GM19351 (cell line): ENCODE data around the gene PRKG1.

ENCODE experiments used
- ATAC-seq: cut with Tn5 transposase; IDR thresholded peaks from one replicate; pipeline ENCODE4 v1.9.1; 2021; ENCODE audit warnings: mild to moderate bottlenecking, moderate library complexity; ENCODE audit not compliant: unreplicated experiment

PRKG1 gene

GRCh38 chr10:51952056-51952455, 877.8 kb downstream of the PRKG1 start:
- ATAC-seq, result no peak

- no peak for ATAC-seq
Observed at GRCh38 chr10:51955696-51956095, 881.4 kb downstream of the PRKG1 start.

- ATAC-seq, result no peak
Observed at GRCh38 chr10:51956822-51957221, 882.5 kb downstream of the PRKG1 start.

- ATAC-seq, result peak; percentile 70
Observed at GRCh38 chr10:51960494-51960895, 886.2 kb downstream of the PRKG1 start.

- no peak for ATAC-seq
Observed at GRCh38 chr10:51961401-51961800, 887.1 kb downstream of the PRKG1 start.

- no peak for ATAC-seq
Observed at GRCh38 chr10:51964630-51965029, 890.3 kb downstream of the PRKG1 start.

GRCh38 chr10:51965451-51965850, 891.2 kb downstream of the PRKG1 start:
- no peak for ATAC-seq

GRCh38 chr10:51972733-51973346, 898.6 kb downstream of the PRKG1 start:
- no peak for ATAC-seq

GRCh38 chr10:51980752-51981151, 906.5 kb downstream of the PRKG1 start:
- no peak for ATAC-seq

- ATAC-seq, result no peak
Observed at GRCh38 chr10:51981731-51982130, 907.4 kb downstream of the PRKG1 start.

- no peak for ATAC-seq
Observed at GRCh38 chr10:51983481-51983880, 909.2 kb downstream of the PRKG1 start.

- ATAC-seq, result no peak
Observed at GRCh38 chr10:51985336-51985735, 911.0 kb downstream of the PRKG1 start.

- ATAC-seq, result no peak
Observed at GRCh38 chr10:51986516-51986915, 912.2 kb downstream of the PRKG1 start.

GRCh38 chr10:51993475-51993874, 919.2 kb downstream of the PRKG1 start:
- ATAC-seq, result no peak

GRCh38 chr10:51999096-51999495, 924.8 kb downstream of the PRKG1 start:
- no peak for ATAC-seq

- peak; percentile 93 for ATAC-seq
Observed at GRCh38 chr10:52004342-52004949, 930.2 kb downstream of the PRKG1 start.

GRCh38 chr10:52007091-52007490, 932.8 kb downstream of the PRKG1 start:
- ATAC-seq, result no peak

GRCh38 chr10:52011118-52011517, 936.8 kb downstream of the PRKG1 start:
- ATAC-seq, result no peak

- no peak for ATAC-seq
Observed at GRCh38 chr10:52019077-52019555, 944.8 kb downstream of the PRKG1 start.

- no peak for ATAC-seq
Observed at GRCh38 chr10:52019656-52020055, 945.4 kb downstream of the PRKG1 start.

GRCh38 chr10:52020173-52020572, 945.9 kb downstream of the PRKG1 start:
- ATAC-seq, result no peak

- ATAC-seq, result no peak
Observed at GRCh38 chr10:52020702-52021101, 946.4 kb downstream of the PRKG1 start.
